NCI-H1930 (cell line): ENCODE measurements around the gene LPO.

ENCODE experiments used
- DNase-seq, 2 experiments: peaks; one replicate each; lab custom pipeline; 2025; lab: John Stamatoyannopoulos, UW

LPO gene

DNA sequence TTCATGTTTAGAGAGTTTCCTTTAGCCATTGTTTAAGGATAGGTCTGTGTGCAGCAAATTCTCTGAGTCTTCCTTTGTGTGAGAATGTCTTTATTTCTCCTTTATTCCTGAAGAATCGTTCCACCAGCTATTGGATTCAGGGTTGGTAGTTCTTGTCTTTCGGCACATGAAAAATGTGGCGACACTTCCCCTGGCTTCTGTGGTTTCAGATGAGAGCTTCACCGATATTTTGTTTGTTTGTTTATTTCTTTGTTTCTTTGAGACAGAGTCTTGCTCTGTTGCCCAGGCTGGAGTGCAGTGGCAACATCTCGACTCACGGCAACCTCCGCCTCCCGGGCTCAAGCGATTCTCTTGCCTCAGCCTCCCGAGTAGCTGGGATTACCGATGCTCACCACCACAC is 23.8 kb downstream of the LPO start:
- DNase-seq, result no peak

DNA sequence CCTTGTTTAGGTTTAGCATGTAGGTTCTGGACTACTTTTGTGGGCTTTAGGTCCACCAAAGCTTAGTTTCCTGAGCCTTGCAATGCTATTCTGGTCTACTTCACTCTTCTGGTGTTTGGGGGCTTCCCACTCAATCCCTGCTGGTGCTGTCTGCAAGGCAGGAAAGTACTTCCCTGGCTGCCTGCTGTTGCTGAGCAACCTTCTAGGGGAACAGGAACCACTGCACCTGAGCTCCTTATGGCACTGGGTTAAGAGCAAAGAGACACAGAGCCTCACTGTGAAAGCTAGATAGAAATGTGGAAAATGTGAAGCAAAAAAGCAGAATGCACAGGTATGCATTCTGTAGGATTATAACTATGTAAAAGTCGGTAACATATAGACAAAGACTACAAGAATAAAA is 25.4 kb downstream of the LPO start:
- no peak for DNase-seq

DNA sequence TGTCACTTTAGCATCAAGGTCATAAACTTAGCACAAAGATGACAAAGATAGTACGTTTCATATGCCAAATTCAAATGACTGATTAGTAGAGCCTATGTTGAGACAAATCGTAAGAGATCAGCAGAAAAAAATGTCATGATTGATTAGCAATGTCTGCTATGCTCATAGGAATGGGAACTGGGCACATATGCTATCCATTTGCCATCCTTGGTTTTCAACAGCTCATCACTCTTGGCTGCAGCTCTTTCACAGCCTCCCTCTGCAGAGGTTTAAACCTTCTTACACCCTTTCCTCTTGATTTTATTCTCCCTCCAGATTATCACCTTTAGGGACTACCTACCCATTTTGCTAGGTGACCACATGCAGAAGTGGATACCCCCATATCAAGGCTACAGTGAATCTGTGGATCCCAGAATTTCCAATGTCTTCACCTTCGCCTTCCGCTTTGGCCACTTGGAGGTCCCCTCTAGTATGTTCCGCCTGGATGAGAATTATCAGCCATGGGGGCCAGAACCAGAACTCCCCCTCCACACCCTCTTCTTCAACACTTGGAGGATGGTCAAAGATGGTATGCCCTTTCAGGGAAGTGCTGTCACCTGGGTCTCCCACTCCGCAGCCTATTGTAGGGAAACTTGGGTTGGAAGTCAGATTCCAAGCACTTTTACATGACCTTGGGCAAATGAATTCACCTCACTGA is 26.2 kb downstream of the LPO start:
- no peak for DNase-seq

DNA sequence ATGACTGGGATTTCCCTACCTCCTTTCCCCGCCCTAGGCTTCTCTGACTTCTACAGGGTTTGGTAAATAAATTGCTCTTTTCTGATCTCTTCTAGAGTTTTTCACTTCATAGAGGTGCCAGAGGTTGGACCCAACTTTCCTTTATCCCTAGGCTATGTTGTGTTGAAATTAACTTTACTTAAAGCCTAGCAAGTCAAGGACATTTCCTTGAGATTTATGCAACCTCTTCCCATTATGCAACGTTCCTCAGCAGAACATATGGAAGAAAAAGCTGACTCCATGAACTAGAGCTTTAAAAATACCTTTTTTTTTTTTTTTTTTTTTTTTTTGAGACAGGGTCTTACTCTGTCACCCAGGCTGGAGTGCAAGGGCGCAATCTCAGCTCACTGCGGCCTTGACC is 26.9 kb downstream of the LPO start:
- DNase-seq, result no peak

DNA sequence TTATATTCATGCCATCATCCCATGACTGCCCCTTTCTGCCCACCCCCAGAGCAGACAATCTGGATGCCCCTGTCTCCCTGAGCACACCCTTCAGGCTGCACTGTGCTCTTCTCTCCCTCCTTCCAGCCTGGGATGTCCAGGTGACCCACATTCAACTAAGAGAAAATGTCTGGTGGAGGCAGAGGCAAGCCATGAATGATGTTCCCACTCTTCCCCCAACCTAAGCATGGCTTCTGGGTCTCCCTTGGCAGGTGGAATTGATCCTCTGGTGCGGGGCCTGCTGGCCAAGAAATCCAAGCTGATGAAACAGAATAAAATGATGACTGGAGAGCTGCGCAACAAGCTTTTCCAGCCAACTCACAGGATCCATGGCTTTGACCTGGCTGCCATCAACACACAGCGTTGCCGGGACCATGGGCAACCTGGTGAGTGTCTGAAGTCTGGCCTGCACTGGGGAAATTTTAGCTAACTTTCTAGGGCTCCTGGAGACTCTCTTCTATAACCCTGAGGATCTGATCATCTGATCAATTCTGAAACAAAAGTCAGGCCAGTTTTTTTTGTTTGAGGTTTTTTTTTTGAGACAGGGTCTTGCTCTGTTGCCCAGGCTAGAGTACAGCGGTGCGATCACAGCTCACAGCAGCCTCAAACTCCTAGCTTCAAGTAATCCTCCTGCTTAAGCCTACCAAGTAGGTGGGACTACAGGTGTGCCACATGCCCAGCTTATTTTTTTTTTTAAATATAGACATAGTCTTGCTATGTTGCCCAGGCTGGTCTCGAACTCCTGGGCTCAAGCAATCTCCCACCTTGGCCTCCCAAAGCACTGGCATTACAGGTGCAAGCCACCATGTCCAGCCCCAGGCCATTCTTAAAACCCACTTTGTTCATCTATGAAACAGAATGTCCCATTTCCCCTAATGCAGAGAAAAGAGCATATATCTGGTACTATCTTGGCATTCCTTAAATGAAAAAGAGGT is 27.8 kb downstream of the LPO start:
- DNase-seq, result no peak

DNA sequence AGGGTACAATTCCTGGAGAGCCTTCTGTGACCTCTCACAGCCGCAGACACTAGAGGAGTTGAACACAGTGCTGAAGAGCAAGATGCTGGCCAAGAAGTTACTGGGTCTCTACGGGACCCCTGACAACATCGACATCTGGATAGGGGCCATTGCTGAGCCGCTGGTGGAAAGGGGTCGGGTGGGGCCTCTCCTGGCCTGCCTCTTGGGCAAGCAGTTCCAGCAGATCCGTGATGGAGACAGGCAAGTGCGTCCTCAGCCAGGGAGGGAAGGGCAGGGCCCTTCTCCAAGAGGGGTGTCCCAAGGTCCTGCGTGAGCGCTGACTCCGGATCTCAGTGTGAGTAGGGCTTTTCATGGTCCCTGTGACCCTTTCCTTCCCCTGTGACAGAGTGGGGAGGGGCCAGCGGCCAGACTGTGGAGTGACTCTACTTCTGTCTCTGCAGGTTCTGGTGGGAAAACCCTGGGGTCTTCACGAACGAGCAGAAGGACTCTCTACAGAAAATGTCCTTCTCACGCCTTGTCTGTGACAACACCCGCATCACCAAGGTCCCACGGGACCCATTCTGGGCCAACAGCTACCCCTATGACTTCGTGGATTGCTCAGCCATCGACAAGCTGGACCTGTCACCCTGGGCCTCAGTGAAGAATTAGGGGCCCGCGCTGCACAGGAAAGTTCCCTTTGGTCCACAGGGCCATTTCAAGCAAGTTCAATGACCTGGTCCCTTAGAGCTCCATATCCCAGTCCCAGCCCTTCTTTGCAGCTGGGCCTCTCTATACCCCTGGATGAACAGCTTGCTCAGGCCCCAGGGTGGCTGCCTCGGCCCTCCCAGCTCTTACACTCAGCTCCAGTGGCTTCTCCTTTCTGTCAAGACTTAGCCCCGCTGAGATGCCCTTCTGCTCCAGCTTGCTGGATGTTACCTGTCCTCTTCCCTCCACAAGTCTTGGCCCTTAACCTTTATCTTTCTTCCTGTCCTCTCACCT is 29.3 kb downstream of the LPO start:
- no peak for DNase-seq

DNA sequence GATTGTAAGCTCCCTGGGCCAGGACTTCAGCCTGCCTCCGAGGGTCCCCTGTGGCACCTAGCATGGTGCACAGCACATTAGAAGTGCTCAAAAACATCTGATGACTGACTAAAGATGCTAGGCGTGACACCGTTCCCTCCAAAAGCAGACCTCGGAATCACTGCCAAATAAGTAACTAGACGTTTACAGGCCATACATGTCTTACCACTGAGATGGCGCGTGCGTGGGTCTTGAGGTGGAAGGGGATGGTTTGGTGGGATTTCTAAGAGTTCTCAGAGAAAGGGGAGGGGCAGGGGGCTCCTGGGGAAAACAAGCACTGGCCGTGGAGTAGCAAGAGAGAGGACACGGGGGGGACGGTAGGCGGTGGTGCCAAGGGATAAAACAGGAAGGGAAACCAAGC is 29.9 kb downstream of the LPO start:
- no peak for DNase-seq

DNA sequence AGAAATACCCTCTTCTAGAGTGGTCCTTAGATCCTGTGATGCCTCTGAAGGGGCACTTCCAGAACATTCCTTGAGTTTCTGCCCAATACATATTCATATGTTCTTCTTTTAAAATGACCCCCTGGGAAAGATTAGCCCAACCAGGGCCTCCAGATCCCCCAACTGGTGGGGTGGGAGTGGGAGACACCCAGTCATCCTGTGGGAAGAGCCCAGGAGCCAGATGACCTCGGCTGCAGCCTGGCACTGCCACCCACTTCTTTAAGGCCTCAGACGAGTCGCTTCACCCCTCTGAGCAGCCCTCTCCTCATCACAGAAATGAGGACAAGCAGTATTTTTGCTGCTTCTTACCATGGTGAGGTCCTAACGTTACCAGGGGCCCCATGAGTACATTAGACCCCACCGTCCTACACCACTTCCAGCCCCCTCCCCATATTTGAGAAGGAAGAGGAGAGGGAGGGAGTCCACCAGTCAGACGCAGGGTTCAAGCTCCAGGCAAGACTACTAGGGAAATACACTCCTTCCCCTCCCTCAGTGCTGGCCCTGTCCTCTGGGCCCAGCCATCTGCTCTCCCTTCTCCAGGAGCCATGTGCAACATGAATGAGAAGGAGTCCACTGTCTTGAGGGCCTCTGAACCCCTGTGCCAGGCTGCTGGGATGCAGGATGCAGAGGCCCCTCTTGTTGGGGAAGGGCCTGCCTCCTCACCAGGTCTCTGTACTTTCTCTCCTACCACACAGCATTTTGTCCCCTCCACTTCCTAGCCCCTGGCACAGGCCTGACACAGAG is 30.6 kb downstream of the LPO start:
- no peak for DNase-seq

DNA sequence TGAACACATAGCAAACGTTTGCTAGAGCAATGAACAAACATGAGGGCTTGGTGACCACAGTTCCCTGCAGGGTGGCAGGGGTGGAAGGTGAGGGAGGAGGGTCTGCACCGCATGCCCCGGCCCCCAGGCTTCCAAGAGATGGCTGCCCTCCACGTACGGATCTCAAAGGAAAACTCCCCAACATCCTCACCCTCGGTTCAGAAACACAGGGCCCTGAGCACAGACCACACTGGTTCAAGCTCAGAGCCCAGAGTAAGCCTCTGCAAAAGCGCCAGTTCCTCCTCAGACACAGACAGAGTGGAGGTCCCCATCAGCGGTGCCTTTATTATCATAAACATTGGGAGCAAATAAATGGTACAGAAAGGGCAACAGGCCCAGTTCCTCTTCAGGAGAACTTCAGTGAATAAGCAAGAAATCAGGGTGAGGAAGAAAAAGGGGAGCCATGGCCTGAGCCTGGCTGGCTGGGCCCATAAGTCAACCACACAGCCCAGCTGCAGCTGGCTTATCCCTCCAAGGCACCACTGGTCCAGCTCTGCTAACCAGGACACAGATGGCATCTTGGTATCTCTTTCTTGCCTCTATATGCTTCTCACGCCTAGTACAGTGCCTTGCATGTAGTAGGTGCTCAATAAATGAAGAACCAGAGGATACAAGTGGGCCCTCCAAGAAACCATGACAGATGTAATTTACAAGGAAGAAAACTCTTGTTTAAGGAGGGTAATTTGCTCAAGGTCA is 31.3 kb downstream of the LPO start:
- DNase-seq, result no peak

DNA sequence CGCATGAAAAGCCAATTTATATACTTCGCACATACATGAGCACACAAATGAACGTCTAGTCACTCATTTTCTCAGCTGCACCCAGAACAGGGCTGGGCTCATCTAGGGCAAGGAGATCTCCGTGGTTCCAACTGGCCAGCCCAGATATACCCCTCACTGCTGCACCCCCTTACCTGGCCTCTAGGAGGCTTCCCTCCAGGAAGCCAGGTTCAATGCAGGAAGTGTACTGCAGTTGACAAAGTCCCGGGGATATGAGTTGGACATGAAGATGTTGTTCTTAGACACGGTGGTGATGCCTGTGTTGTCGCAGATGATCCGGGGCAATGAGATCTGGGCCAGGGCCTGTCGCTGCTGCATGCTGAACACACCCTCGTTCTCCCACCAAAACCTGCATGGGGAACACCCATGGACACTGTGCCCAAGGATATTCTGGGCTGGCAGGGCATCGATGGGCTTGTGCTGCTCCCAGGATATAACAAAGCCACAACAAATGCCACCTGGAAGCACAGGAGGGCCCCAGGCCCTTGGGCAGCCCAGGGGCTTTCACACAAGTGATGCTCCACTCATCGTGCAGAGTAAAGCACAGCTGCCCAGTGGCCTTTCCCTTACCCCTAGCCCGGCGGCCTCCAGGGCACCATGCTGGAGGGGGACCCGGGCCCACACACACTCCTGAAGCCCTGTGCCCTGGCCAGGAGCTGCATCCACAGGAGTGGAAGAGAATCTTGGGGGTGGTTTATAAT is 32.3 kb downstream of the LPO start:
- DNase-seq, result no peak

DNA sequence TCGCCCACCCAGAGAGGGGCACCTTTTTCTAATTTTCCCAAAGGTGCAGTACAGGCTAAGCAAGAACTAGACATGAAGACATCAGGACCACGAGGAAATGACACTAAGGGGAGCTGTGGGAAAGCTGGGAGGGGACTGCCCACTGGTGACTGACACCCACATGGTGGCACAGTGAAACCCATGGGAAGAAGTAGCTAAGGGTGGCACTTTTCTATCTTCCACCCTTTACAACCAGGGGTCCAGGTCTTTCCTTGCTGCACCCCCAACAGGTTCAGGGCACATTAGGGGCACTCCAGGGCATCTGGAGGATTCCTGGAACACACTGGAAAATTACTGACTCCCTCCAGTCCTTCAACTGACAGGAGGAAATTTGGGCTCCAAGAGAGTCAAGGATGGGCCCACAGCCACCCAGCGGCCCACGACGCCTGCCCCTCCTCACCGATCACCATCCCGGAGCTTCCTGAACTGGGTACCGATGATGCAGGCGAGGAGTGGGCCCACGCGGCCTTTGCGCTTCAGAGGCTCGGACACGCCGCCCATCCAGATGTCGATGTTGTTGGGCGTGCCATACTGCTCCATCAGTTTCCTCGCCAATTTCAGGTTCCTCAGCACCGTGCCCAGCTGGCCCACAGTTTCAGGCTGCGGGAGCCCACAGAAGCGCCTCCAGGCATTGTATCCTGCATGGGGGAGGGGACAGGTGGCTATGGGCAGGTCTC is 33.0 kb downstream of the LPO start:
- no peak for DNase-seq

DNA sequence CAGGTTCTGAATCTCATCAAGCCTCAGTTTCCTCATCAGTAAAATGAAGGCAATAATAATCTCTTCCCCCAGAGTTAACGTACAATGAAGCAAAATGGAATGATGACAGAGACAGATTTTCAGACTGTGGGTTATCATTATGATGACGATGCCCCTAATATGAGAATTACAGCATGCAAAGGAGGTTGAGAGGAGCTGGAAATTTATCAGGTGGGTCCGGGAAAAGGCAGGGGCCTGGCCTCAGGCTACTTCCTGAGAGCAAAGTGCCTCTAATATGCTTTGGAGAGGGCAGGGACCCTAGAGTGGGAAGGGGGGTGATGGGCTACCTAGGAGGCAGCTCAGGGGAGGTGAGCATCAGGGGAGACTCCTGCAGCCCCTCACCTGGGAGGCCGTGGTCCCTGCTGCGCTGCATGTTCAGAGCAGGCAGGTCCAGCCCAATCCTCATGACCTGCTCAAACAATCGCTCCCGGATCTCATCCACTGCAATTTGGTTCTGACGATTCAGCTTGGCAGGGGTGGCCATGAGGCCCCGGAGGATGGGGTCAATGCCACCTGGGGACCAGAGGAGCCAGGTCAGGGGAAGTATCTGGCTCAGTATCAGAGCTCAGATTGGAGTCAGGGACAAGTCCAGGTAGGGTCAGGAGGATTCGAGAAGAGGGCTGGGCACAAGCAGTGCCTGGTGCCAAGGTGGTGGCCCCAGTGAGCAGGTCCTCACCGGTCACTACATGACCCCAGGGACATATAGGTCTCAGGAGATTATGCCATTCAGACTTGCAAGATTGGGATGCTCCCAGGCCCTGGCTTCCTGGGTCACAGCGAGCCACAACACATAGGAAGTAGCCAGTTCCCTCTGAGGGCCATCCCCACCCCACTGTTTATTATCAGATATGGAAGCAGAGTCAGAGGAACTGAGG is 34.2 kb downstream of the LPO start:
- no peak for DNase-seq

DNA sequence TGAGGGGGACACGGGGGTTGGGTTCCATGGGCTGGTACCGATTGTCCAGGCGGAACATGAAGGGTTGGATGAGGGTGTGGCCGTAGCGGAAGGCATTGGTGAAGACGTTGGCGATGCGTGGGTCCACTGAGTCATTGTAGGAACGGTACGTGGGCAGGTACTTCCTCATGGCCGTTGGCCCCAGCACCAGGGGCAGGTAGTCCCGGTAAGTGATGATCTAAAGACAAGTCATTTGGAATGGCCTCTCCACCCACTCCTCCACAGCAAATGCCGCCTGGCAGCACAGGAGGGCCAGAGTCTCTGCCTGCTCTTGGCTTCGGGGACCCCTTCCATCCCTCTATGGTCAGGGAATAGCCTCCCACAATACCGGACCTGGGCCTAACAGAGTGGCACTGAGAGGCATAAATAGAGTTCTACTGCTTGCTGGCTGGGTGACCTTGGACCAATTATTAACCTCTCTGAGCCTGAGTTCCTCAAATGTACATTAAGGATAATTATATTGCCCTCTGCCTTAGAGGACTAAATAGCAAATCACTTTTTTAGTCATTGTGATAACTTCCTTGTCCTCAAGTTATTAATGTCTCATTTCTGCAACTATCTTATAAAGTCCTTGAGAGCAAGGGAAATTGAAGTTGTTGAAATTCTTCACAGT is 35.2 kb downstream of the LPO start:
- no peak for DNase-seq

DNA sequence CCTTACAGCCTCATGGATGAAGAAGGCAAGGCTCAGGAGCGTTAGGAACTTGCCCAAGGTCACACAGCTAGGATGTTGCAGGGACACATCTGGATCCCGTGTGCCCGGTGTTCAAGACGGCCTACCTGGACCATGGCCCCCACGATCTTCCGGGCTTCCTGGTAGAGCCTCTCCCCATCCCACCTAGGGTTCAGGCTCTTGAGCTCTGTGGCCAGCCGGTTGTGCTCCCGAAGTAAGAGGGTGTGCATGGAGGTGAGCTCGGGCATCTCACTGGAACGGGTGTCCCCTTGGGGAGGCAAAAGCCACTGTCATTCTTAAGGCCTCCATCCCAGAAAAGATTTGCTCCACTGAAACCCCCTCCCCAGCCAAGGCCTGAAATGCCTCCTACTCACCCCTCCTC is 37.0 kb downstream of the LPO start:
- DNase-seq, result no peak

DNA sequence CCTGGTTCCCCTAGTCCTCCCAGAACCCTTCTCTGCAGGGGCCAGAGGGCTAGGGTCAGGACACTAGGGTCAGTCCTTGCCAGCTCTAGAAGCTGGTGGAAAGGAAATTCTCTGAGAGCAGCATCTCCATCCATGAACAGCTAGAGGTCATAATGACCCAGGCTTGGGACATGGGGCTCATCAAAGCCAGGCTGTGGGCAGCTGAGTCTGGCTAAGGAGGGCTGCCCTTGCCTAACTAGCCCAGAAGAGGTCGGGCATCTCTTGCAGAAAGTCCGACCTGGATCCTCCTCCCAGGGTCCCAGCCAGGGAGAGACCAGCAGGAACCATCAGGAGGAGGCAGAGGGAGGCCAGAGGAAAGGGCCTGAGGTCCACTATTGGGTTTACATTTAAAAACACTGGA is 38.0 kb downstream of the LPO start:
- DNase-seq, result no peak

DNA sequence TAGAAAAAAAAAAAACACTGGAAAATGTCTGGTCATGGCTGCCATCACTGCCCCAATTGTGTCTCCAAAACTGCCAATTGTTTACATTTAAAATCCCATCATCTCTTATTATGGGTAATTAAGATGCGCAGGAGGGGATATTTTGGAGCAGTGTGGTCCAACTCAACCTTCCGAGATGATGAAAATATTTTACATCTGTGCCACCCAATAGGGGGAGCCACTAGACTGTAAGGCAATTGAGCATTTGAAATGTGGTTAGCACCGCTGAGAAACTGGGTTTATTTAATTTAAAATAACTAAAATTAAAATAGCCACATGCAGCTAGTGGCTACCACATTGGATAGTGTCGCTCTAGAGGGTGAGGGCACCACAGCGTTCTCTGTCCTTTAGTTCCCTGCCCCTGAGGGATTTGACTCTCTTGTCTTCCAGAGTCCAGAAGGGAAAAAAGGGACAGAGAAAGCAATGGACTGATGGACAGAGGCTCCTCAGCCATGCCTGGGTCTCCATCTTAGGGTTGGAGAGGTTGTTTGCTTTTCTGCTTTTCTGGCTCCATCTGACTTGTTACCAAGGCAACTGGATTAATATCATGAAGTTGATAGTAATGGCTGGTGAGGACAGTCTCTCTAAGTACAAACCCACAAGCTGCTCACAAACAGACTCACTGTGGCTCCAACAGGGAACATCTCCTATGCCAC is 38.9 kb downstream of the LPO start:
- DNase-seq, result no peak
